VCaP (cell line): Measurements from ENCODE around the gene TBC1D9B.
A peak's percentile ranks its signal among the peaks of the same experiment; 100 is the strongest.

Experiments
- H3K27ac ChIP-seq: fragments of 450-650 bp; 2 replicates; pipeline ENCODE4 v1.5.1; 2017
- TF ChIP-seq, protein P1 (sequence below): fragments of 450-650 bp; conservative IDR thresholded peaks from 2 replicates; pipeline ENCODE4 v1.5.1; 2017; ENCODE audit warnings: mild to moderate bottlenecking, moderate library complexity

The TBC1D9B gene

DNA sequence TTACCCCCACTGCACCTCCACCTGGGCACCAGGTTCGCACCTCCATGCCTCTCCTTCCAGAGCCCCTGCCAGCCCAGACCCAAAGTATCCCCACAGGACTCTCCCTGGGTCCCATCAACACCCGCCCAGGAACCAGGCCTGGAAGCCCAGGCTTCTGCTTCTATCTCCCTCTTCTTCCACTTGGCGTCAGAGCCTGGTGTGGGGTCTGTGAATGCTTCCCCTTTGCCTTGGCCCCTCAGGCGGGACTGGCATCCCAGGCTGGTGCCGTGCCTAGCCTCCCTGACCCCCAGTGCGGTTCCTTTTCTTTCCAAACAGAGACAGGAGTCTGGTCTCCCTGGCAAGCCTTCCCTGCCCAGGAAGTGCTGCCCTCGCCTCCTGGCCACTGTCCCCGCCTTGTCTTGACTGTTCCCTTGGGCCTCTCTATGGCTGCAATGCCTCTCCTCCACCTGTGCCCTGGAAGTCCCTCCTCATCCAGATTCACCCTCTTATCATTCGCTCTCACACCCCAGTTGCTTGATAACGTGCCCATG lies 7.8 kb upstream of the TBC1D9B start:
- TF ChIP-seq, protein P1, sequence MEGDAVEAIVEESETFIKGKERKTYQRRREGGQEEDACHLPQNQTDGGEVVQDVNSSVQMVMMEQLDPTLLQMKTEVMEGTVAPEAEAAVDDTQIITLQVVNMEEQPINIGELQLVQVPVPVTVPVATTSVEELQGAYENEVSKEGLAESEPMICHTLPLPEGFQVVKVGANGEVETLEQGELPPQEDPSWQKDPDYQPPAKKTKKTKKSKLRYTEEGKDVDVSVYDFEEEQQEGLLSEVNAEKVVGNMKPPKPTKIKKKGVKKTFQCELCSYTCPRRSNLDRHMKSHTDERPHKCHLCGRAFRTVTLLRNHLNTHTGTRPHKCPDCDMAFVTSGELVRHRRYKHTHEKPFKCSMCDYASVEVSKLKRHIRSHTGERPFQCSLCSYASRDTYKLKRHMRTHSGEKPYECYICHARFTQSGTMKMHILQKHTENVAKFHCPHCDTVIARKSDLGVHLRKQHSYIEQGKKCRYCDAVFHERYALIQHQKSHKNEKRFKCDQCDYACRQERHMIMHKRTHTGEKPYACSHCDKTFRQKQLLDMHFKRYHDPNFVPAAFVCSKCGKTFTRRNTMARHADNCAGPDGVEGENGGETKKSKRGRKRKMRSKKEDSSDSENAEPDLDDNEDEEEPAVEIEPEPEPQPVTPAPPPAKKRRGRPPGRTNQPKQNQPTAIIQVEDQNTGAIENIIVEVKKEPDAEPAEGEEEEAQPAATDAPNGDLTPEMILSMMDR, result no peak
- no peak overlapping the region for H3K27ac ChIP-seq

DNA sequence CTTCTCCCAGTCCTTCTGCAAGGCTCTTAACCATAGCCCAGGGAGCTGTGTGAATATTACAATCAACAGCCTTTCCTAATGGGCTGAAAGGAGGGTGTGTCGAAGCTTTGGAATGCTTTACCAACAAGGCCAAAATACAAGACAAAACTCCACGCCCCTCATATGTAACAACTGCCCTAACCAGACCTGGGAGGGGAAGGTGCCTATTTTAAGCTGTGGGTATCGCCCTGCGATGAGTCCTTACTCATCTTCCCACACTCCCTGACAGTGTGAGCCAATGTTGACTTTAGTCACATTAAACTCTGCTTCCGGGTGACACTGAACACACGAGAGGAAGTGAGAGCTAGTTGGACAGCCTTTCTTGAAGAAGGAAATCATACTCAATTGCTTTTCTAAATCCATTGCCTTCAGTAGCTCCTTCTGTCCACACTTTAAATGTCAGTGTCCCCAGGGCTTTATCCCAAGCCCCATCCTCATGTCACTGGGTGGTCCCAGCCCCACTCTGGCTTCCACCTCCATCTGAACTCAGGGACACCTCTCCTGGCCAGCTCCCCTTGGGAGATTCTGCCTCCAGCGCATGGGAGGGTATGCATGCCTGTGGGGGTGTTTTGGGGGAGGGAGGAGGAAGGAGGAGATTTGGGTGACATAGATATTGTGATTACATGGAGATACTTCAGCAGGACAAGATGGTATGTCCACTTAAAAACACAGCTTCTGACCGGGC lies 6.5 kb upstream of the TBC1D9B start:
- peak overlapping the region; percentile 74 for H3K27ac ChIP-seq
- TF ChIP-seq, protein P1, result no peak

DNA sequence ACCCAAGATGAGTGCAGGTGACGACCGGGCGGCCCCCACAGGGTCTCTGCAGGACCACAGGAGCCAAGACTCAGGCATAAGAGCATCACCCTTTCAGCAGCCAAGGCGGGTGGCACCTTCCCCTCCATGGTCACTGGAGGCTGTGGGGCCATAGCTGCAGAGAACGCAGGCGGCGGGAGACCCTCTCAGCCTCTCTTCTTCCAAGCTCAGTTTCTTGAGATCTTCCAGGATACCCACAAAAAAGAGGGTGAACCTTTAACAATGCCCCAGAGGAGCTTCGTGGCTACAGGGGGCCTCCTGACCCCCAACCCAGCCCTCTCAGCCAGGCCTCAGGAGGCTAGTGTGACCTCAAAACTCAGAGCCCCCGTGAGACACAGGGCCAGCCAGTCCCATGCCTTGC lies 5.8 kb upstream of the TBC1D9B start:
- peak overlapping the region; percentile 74 for H3K27ac ChIP-seq
- TF ChIP-seq, protein P1, result no peak

- H3K27ac ChIP-seq, result peak overlapping the region; percentile 74
- TF ChIP-seq, protein P1, result no peak
Measured at GRCh38 chr5:179912951-179913350, 5.3 kb upstream of the TBC1D9B start.

DNA sequence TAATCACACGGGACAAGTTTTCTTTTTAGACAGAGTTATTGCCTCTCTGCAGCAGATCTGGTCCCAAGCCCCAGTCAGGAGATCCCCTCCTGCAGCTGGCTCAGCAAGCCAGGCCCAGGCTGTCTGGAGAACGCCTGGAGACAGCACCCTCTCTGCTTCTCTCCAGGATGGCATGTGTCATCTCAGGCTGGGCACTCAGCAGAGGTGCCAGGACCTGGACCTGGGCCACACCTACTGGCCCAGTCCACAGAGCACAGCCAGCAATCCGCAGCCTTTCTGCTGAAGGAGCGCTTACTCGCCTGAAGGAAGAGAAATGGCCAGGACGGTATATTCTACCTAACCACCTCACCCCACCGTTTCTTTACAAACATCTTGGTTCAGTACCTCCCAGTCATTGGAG lies 4.7 kb upstream of the TBC1D9B start:
- H3K27ac ChIP-seq, result peak overlapping the region; percentile 74
- TF ChIP-seq, protein P1, result no peak

DNA sequence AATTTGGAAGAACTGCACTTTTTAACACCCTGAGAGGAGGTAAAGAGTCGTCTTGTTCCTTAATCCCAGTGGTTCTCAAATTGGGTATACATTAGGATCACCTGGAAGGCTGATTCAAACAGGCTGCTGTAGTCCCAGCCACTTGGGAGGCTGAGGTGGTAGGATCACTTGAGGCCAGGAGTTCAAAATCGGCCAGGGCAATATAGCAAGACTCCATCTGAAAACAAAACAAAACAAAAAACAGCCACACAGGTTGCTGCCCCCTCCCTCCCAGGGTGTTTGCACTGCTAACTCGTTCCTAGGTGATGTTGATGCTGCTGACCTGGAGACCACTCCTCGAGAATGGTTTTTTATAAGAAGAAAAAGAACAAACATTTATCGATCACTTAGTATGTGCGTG lies 1.5 kb upstream of the TBC1D9B start:
- TF ChIP-seq, protein P1, result no peak

DNA sequence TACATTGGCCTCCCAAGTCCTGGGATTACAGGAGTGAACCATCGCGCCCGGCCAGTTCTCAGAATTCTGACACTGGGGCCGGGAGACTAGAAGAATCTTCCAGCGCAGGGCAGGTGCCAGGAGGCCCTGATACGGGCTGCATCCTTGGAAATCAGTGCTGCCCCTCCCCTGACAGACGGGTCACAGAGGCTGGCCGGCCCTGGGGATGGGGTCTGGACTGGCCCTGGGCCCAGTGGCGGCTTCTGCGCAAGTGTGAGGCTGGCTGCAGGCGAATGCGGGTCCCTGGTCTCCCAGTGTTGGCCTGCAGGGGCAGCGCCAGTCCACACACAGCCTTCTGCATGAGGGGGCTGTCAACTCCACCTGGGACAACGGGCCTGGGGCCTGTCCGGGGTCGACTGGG lies 831 bp upstream of the TBC1D9B start:
- peak overlapping the region; percentile 95 for H3K27ac ChIP-seq
- TF ChIP-seq, protein P1, result no peak

More for the DNA sequence above, 1.5 kb upstream of the TBC1D9B start:
- H3K27ac ChIP-seq, result no peak overlapping the region
